Stimulated activated CD8-positive, alpha-beta memory T cell treated with anti-CD3 and anti-CD28 coated beads, Interleukin-7, amount 100 ng/mL, for 48 hours (primary cell): ENCODE results near the gene CFAP45.

Experiments
- DNase-seq, 2 donors: peaks; one replicate each; pipeline ENCODE4 v3.0.0-alpha.2; 2020; ENCODE audit warnings: low read depth in 1 of 2; ENCODE audit errors: extremely low read depth in 1 of 2

The CFAP45 gene

DNA sequence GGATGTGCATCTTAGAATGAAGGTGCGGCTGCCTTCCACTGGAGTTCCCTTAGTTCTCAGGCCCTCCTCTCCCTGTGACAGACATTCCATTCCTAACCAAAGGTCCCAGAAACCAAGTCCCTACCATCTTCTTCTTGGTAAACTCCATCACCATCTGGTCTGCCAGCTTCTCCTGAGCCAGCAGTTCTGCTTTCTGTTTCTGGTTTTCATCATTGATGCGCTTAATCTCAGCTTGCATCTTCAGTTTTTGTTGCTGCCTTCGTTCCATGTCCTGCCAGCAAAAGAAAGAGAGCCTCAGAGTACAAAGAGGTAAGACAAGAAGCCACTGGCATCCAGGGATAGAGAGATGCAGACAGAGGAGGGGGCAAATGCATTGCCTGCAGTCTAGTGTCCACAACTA lies 19.5 kb downstream of the CFAP45 start:
- no peak for DNase-seq

DNA sequence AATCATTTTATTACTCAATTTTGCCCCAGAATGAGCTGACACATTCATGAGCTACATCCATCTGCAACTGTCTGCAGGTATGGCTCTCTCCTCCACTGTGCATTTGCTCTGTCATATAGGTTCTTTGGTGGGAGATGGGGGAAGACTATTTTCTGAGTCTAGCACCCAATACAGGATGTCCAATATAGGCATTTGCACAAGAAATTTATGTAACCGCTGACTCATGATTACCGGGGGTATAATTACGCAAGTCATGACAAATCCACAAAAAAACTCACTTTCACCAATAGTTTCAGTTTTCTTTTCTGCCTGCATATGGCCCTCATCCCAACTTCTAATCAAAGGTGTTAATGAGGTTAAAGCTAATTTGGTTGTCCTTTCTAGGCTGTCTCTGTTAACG lies 20.0 kb downstream of the CFAP45 start:
- DNase-seq: no peak

DNA sequence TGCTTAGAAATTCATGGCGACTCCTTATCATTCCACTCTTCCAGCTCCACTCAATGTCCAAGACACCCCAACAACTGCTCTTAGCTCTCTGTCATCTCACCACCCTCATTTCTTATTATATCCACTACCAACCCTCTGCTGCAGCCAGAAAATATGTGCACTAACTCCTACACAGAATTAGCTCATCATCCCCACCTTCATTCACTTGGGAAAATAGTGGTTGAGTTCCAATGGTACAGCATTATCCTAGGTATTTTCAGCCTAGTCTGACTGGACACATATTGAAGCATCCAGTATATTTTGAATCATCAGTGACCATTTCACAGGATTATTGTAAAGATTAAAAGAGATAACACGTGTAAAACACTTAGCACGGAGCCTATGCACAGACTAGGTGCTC lies 20.8 kb downstream of the CFAP45 start:
- no peak for DNase-seq

DNA sequence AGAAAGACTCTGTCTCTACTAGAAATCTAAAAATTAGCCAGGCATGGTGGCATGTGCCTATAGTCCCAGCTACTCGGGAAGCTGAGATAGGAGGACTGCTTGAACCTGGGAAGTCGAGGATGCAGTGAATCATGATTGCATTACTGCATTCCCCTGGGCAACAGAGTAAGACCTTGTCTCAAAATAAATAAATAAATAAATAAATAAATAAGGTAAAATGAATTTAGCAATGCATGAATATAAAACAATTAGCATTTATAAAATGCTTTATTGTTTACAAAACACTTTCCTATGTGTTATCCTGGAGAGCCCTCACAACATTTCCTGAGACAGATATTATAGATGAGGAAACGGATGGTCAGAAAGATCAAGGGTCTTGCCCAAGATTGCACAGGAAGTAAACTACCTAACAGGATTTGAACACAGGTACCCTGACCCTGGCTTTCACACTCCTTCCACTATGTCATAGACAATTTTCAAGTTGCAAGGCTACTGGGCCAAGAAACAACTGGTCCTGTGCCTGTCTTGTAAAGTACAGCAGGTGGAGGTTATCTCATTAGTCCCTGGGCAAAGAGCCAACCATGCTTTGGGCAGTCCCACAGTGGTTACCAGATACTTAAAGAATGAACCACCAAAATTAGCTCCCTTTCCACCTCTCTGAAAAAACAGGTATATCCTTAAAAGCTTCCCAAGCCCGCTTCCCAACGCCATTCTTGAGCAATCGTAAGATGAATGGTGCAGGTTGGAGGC lies 22.1 kb downstream of the CFAP45 start:
- no peak for DNase-seq

DNA sequence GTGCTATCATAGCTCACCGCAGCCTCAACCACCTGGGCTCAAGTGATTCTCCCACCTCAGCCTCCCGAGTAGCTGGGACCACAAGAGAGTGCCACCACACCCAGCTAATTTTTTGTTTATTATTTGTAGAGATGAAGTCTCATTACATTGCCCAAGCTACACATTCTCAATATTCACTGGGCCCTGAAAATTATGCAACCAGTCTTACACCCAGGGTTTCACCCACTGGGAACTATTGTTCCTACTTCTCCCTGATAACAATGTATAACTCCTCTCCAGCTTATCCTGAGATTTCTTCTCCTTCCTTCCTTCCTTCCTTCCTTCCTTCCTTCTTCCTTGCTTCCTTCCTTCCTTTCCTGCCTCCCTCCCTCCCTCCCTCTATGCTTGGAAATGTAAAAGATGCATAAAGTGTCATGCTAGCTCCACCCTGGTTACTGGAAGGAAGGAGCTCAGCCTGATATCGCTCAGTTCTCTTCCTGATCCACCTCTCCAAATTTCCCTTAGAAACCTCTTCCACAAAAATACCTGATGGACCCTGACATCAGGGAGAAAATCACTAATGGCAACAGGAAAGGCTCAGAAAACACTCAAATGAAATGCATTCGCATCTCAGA lies 26.3 kb downstream of the CFAP45 start:
- DNase-seq: no peak

DNA sequence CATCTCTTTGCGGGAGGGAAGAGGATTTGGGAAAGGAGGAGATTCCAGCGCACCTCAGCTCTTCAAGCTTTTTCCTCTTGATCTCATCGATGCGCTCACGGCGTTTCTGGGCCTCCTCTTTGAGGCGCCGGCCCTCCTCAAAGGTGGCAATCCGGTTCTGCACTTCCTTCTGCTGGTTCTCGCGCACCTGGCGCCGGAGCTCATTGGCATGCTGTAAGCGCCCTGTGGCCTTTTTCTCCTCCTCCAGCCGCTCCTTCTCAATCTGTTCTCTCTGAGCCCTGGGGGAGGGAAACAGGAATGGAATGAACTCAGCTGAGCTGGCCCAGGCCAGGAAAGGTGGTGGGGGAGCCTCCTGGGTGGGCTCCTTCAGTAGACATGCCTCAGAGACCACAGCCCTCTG lies 27.1 kb downstream of the CFAP45 start:
- no peak for DNase-seq

DNA sequence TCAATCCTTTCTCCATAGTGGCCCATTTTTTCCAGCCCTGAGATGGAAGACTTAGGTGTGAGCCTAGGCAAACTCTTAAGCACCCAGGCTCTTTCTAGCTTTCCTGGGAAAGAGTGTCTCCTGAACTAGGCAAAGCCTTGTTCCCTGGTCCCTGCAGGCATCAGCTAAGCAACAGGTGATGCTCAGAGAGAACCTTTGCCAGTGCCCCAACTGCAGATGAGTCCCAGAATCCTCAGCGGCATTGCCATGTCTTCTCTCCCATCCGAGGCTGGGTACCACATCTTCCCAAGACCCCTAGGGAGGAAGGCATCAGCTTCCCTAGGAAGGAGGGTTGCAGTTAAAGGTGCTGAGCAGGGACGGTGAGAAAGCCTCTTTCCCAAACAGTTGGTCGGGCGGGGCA lies 29.3 kb downstream of the CFAP45 start:
- DNase-seq: no peak

DNA sequence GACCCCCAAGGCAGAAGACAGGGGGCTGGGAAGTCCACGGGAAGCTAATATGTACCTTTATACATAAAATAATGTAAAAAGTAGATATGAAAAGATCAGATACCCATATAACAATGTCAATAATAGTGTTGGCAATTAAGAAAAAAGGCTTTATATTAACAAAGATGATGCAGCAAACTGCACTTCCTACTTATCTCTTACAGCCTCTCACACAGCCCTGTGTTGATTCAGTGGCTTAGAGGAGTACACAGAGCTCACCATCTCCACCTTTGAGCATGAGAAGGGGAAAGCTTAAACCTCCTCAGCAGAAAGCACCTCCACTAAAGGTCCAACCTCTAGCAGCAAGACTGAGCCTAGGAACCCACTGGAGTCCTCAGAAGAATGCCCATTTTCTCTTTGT lies 30.4 kb downstream of the CFAP45 start:
- no peak for DNase-seq

DNA sequence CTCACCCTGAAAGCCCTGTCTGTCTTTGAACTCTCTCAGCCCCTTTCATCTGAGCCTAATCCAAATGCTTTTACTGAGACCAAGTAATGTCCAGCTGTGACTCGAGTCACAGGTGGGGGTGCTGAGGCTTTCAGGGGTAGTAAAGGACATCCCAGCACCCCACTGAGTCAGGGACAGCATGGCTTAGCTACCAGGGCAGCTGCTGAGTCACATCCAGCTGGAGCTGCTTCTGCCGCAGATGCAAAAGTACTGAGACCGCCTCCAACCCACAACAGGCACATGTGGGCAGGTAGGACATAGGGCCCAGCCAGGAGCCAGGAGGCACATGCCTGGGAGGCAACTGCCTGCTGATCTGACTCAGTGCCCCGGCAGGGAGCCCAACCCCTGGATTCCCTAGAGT lies 30.8 kb downstream of the CFAP45 start:
- peak in 1 of 2 donors; percentile 39 for DNase-seq

DNA sequence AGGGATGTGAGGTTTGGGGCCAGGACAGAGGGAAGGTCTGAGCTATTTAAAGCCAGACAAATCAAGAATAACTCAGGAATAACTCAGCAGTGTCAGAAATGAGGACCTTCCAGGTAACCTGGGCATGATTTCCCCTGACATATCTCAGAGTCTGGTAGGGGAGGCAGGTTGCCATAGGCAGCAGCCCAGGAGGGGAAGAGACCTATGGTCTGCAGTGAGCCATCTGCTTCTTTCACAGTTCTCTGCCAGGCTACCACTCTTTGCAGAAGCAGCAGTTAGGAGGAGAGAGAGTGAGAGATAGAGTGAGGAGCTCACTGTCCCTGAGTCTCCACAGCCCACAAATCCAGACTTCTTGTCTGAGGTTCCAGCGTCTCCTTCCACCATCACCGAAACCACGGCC lies 31.2 kb downstream of the CFAP45 start:
- DNase-seq: no peak

DNA sequence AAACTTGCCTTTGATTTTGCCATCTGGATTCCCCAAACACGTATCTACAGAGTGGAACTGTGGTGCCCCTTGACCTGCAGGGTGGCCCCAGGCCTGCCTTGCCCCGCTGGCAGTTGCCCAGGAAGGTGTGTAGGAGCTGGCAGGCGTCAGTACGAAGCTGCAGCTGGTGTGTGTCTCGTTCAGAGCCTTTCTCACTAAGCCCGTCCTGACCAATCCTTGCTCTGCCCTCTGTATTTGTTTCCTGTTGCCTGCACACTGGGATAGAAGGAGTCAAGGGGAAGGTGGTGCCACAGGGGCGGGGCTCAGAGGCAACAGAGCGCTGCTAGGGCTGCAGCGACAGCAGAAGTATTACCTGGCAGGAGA lies 32.3 kb downstream of the CFAP45 start:
- DNase-seq: no peak

DNA sequence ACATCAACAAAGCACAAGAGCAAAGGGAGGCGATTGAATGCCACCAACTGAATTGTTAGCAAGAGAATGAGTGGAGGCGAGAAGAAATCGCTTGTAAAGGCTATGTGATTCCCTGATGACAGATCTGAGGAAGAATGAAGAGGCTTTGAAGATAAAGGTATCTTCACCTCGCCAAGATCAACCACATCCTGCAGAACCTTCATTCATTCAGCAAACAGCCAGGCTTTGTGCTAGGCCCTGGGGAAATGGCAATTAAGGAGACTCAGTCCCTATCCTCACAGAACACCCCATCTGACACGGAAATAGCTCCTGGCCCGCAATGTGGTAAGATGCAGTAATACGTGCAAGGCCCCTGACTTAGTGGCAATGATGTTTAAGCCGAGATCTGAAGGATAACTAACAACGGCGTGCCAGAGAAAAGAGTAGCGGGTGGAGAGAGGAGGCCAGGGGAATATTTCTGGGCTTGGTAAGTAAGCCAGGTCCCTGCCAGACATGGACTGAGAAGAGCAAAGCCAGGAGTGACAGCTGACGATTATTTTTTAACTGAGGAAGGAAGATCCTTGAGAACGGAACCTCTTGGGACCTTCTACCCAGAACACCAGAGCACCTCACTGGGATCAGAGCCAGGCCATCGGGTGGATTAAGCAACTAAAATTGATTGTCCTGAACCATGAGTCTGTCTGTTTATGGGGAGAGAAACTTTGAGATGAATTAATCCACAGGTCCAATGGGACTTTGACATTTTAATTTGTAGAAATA lies 32.9 kb downstream of the CFAP45 start:
- DNase-seq: no peak

DNA sequence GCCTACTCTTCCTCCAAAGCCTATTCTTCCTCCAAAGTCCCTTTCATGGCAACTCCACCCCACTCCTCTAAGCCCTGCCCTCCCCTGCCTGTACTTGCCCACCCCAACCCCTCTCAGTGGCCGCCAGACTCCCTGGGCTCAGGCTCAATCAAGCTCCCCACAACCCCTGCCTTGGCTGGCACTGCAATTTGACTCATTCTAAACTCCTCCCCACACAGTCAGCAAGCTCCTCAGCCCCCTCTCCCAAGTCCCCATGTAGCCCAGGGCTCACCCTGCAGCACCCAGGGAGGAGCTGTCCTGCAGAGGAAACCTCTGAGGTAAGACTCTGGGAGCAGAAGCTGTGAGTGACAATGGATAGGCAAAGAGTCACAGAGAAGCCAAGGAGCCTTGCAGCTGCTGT lies 33.9 kb downstream of the CFAP45 start:
- DNase-seq: no peak

DNA sequence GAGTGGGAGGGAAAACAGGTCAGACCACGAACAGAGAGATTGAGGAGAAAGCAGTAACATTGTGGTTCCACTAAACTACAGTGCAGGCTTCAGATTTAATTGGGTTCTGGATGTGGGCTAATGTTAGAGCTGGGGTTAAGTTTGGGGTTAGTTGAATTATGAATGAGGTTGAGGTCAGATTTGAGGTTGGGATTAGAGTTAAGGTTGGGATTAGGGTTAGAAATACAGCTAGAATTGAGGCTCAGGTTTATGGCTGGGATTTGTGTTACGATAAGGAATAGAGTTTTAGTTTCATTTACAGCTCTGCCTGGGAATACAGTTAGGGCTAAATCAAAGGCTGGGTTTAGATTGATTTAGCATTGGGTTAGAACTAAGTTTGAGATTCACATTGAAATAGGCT lies 35.7 kb downstream of the CFAP45 start:
- DNase-seq: no peak

DNA sequence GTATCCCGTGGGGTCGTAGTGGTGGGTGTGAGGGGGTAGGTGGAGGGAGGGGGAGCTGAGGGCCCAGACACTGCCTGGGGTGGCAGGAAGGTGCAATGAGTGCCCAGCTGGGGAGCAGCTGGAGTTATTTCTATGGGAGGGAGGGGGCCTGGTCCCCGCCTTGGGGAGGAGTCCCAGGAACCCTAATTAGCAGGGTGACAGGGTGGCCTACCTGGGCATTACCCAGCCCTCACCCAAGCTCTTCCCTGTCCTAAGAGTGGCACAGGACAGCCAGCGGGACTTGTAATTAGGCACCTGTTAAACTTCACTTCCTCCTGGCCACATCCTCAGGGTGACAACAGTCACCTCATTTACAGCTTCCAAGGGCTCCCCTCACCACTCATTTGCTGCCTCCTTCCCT lies 37.4 kb downstream of the CFAP45 start, which contains the start of gene VSIG8:
TSS of gene VSIG8 (minus strand) at position 101 of the 400 bp plus-strand sequence. CDS start 136 bp downstream, outside the sequence.
- DNase-seq: no peak

DNA sequence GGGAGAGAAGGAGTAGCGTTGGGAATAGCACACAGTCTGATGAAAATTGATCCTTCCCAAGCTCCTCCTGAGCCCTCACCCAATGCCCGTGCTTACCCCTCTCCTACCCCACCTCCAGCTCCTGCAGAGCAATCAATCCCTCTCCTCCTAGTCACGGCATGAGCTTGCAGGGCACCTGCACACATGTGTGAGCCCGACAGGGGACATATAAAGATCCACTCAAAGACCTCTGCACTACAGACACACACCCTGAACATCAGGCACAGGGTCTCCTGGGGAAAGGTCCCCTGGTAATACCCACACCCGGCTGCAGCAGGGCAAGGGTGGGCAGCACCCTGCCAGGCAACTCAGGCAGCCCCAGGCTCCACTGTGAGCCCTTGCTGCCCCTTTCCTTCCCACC lies 37.9 kb downstream of the CFAP45 start:
- DNase-seq: no peak

DNA sequence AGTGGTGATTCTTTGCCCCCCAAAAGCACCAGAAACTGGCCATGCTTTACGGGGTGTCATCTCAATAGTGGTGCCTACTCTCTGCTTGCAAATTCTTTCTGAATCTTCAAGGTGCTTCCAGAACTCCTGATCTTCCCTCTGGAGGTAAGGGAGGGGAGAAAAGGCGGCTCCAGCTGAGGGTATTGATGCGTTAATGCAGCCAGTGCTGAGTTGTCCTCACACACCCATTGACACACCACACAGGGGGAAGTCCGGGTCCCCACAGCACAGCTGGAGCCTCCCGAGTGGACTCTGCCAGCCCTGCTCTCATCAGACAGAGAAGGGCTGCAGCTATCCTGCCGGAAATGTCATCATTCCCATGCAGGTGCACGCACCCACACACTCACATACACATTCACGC lies 38.7 kb downstream of the CFAP45 start:
- DNase-seq: no peak

DNA sequence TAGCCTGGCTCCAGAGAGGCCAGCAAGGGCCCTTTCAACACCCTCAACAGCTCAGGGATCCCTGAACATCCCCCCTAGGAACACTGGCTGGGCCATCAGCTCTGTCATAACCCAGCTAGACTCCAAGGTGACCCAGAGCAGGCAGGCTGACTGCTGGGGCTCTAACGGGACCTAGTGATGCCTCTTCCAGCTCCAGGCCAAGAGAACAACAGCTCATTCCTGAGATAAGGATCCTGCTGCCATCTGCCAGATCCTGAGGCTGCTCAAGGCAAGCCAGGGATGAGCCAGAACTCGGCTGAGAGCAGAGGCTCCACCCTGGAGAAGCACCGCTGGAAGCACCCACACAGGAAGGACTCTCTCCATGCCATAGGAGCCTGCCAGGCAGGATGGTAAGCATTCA lies 39.5 kb downstream of the CFAP45 start:
- no peak for DNase-seq

DNA sequence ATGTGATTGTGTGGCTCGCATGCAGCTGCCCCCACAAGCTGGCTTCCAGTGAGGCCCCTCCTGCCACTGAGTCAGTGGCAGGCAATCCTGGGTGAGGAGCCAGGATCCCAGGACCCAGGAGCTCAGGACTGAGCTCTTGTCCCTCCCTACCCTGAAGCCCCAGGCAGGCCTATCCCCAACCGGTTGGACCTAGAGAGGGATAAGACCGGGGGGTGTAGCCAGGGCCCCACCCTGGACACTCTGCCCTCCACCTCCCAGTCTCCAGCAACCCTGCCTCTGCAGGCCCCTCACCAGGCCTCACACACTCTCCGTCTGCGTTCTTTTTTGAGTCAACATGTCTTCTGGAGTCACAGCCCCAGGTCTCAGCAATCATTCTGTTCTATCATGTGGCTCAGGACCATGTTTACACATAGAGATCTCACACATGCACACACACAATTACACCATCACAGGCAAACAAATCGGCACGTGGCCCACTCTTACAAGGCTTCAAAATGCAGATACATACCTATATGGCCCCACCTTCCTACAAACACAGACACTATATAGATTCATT lies 40.1 kb downstream of the CFAP45 start:
- DNase-seq: no peak

DNA sequence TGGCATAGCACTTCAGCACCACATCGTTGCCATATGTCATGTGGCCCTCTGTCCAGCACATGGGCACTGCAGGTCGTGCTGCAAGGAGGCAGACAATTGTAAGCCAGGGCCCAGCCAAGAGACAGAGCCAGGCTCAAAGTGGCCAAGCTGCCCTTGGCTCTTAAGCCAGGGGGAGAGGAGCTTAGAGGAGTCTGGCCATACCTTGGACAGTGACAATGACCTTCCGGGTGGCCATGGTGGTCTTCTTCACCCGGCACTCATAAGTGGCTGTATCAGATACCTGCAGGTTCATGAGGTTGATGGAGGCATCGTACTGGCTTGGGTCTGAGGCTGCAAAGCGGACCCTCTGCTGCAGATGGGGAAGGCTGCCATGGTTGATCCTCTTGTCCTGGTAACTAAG lies 42.1 kb downstream of the CFAP45 start:
- DNase-seq: no peak

DNA sequence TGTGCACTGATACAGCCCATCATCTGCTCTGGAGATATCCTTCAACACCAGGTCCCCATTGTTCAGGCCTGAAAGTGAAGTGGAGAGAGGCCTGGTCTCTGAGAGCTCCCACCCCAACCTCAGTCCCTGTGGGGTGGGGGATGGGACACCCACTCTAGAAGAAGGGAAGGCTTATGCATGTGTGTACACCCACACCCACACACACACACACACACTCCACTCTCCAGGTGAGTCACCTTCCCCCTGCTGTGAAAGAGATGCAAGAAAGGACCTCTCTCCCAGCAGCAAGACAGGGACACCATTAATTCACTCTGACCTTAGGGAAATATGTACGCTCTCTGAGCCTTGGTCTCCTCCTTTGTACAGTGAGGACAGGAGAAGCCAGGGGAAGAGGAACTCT lies 43.4 kb downstream of the CFAP45 start:
- no peak for DNase-seq

DNA sequence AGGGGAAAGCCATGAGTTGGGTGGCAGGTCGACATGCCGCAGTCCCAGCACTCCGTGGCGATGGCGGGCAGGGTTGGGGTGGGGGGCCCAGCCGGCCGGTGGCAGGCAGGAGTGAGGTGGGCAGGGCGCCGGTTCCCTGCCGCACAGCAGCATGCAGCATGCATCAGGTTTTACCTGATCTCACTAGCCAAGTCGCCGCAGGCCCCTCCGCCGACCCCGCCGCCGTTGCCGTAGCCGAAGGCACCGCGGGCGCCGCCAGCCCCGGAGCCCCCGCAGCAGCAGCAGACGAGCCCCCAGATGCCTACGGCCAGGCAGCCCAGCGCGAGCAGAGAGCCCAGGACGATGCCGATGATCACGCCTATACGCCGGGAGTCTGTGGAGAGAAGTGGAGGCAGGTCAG lies 44.3 kb downstream of the CFAP45 start:
- no peak for DNase-seq
